Skin epidermis (tissue), 12 donors: ENCODE measurements around the gene HAAO.

Experiments
- H3K27ac ChIP-seq, 21 experiments: fragments of 200-600 bp; sonication (generic) in 11 of 21; one replicate each; pipeline ENCODE4 v1.5.0; 2020; ENCODE audit warnings: mild to moderate bottlenecking in 3 of 21, inconsistent platforms in 2 of 21, moderate library complexity in 2 of 21
- H3K4me3 ChIP-seq, 7 experiments: fragments of 200-600 bp; sonication (generic) in 2 of 7; one replicate each; pipeline ENCODE4 v1.5.0; 2020; ENCODE audit warnings: inconsistent platforms in 2 of 7, mild to moderate bottlenecking in 2 of 7, moderate library complexity in 1 of 7

HAAO gene

DNA sequence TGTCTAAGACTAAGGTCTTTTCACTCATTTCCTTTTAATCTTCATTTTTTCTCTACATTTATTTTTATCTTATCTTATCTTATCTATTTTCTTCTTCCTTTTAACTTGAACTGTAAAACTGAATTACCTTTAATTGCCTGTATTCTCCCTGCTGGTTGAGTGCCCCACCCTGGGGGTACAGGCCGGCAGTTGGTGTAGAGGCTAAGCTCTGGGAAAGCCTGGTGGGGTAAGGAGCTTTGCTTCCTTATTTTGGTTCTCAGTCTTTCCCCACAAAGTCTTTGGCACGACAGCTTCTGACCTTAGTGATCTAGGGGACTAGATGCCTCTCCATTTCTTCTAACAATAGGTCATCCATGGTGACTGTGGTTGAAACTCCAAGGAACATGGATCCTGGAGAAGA, 26.8 kb upstream of the HAAO start:
- no peak overlapping the region for H3K27ac ChIP-seq
- no peak overlapping the region for H3K4me3 ChIP-seq

DNA sequence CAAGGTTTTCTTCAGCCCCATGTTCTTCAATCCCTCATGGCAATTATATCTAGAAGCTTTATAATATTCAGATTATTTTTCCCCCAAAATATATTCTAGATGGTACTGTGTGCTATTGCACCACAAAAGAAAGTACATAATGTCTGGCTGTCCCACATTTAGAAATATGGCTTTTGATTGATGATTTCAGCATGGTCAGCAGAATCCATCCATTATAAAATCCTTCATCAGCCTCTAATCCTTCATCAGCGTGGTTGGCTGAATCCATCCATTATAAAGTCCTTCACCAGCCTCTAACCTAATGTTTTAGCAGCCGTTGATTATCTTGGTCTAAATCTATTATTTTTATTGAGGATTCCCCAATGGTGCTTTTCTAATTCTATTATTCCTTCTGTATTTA, 23.3 kb upstream of the HAAO start:
- Histone ChIP-seq H3K27ac (no peak overlapping the region), H3K4me3 (no peak overlapping the region)

DNA sequence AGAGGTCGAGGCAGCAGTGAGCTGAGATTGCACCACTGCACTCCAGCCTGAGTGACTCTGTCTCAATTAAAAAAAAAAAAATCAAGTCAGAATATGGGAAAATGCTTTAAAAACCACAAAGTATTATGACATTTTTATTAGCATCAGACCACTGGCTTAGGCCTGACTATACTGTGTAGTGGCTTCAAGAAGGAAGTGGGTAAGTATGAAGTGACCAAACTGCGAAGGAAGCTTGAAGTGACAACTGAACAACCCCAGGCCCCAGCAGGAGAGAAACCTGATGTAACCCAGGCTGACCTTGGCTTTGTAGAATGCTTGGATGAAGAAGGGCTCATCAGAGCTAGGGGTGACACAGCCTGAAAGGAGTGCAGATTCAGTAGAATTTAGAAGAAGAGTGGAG, 21.4 kb upstream of the HAAO start:
- Histone ChIP-seq H3K4me3 (no peak overlapping the region), H3K27ac (no peak overlapping the region)

DNA sequence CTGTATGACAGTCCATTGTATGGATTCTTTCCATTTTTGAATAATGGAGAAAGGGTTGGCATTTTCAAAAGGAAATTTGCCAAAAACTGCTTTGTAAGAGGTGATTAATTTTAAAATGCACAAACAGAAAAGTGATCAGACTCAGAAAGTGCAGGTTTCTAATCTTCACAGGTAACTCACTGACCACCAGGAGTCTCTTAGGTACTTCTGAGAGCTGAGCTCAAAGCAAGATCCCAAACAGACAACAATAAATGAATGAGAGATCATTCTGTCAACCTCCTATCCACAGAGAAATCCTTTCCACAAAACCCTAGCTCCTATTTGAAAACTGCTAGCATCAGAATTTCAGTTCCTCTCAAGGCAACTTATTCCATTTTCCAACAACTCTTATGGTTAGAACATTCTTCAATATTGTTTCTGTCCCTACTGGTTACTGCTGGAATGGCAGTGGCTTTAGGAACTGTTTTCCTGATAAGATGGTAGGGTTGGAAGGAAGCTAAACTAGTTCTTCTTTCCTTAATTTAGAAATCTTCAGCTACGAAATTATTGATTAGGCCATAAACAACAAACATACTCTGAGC, 20.6 kb upstream of the HAAO start:
- H3K4me3 ChIP-seq, result no peak overlapping the region
- no peak overlapping the region for H3K27ac ChIP-seq

DNA sequence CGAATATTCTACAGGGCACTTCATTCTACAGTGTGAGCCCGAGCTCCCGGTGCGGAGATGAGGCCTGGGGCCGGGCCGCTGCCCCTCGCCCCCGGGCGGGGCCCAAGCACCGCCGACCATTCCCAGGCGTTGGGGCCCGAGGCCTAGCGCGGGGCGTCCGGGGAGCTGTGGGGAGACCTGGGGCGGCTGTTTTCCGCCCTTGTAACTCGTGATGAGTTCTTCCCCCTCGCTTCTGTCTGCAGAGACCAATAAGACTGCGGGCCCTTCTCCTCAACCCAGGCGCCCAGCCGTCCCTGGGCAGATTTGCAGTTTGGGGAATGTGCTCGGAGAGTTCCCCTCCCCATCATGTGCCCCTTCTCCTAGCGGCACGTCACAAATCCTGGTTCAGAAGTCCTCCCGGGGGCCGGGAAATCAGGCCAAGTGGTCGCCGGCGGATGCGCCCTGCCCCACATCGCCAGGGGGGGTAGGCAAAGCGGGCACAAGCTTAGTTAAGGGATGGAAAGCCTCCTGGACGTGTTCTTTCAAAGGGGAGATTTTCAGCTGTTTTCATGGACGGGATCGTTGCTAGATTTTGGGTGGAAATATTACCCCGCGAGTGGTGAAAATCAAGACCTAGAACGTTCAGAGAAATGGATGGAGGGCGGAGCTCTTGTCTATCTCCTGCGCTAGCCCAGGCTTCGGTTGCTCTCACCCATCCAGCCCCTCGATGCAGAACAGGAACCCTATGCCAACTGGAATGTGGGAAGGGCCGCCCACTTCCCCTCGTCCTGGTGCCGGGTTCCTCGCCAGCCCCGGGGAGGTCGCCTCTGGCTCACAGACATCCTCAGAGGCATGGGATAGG, 18.8 kb upstream of the HAAO start:
- H3K27ac ChIP-seq, result peak overlapping the region; percentile 92 to 100 (median 97)
- peak overlapping the region; percentile 33 to 69 (median 37) for H3K4me3 ChIP-seq

DNA sequence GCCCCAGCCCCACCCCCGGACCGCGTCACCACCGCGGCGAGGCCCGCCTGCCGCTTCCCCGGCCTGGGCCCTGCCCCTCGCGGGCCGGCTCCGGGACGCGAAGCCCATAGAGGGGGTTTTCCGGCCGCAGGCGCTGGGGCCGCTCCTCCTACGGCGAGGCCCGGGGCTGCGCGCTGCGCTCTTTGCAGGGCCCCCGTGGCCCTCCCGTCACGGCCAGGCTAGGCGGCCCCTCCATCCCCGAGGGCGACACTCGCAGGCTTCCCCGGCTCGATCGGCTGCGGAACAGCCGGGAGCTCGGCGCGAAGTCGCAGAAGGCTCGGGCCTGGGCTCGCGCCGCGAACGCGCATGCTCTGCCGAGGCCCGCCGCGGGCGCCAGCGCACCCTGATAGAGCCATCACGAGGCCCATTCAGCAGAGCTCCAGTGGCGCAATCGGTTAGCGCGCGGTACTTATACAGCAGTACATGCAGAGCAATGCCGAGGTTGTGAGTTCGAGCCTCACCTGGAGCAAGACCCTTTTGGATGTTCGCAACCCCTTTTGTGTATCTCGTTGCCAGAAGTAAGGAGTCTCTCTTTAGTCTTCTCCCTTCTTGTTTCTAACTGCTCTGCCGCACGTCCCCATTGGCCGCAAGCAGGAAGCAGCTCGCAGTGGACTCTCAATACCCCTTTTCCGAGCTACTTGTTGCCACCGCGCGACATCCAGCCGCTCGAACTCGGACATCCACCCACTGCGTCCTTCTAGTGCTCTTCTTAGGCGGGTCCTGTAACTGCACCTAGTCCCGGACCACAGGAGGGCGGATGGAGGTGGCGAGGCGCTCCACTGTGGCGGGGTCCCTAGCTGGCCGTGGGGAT, 18.0 kb upstream of the HAAO start:
- peak overlapping the region; percentile 33 to 69 (median 37) for H3K4me3 ChIP-seq
- peak overlapping the region; percentile 92 to 100 (median 97) for H3K27ac ChIP-seq

DNA sequence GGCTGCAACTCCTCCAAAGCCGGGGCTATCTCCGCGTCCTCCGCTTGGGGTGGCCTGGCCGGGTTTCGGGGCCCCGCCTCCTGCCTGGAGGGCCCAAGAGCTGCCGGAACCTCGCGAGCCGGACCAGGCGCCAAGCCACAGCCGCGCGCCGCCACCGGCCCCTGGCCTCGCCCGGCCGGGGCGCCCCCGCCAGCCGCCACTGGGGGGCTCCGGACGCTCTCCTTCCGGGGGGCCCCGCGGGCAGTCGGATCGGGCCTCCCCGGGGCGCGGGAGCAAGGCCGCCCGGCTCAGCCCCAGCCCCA, 17.4 kb upstream of the HAAO start:
- peak overlapping the region; percentile 33 to 69 (median 37) for H3K4me3 ChIP-seq
- peak overlapping the region; percentile 83 to 100 (median 97) for H3K27ac ChIP-seq

DNA sequence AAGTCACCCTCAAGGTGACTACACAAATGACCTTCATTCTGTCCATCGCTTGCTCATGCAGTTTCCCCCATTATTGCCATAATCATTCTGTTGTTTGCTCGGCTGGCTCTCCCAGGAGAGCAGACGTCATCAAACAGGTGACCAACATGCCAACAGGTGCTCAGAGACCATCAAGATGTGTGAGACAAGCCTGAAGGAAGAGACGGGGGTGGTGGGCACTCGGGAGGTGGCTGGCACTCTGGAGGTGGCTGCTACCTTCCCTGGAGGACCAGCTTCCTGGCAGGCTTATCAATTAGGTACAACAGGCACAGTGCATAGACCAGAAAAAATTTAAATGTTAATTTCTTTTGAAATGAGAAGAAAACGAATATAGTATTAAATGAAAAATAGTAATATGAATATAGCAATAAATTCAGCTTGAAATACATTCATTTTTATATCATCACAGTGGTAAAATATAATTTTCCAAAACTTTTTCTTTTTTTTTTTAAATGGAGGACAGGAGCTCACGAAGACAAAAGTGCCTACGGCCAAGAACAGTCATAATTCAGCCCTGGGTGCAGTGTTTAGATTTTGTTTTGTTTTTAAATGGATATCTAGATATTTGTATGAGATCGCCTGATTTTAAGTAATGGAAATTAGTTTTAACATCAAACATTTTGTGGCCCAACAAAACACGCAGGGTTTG, 16.9 kb upstream of the HAAO start:
- peak overlapping the region in 20 of 21 experiments; percentile 92 to 100 (median 98) for H3K27ac ChIP-seq
- peak overlapping the region; percentile 33 to 69 (median 37) for H3K4me3 ChIP-seq

DNA sequence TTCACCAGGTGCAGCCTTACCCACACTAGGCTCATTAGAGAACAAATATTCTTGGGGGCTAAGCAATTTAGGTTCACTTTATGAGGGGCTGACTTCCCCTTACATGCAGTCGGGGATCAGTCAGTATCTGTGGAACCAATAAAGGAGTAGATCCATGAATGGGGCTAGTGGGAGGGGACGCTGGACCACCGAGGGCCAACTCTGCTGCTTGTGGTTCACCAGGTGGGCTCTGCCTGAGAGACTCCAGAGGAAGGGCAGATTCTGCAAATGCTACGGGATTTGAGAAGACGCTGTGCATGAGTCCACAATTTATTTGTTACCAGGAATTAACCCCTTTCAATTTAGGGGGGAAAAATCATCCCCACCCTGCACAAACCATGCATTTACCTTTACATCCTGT, 15.9 kb upstream of the HAAO start:
- H3K4me3 ChIP-seq, result no peak overlapping the region
- peak overlapping the region in 1 of 21 experiments; percentile 96 for H3K27ac ChIP-seq

DNA sequence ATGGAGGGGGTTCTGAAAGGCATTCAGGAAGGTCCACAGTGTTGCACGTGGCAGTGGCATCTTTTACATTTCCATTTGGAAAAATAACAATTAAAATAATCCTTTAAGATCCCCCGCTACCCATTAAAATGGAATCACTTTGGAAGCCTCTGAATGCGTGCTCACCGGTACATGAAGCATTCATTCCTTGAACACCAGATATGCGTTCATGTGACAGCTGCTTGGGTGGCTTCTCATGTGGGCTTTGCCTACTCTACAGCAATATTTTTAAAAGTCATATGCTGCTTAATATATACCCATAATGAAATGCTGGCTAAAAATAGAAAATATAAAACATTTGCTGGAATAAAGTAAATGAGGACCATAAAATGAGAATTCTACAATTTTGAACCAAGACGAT, 14.4 kb upstream of the HAAO start:
- Histone ChIP-seq H3K27ac (no peak overlapping the region), H3K4me3 (no peak overlapping the region)

DNA sequence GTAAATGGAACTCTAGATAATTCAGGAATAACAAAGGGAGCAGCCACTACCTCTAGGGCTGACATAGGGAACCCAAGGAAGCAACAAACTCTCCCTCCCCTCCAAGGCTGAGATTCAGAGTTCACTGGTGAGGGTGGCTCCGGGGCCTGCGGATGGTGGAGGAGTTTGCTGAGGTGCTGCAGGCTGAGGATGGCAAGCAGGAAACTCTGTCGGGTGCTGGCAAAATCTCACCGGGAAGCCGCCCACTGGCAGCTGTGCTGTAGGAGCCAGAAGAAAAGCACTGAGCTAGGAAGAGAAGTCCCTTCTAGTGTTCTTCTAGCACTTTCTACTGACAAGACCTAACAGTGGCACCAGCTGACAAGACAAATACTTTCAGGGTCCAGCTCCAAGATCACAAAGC, 12.5 kb upstream of the HAAO start:
- no peak overlapping the region for H3K4me3 ChIP-seq
- no peak overlapping the region for H3K27ac ChIP-seq

DNA sequence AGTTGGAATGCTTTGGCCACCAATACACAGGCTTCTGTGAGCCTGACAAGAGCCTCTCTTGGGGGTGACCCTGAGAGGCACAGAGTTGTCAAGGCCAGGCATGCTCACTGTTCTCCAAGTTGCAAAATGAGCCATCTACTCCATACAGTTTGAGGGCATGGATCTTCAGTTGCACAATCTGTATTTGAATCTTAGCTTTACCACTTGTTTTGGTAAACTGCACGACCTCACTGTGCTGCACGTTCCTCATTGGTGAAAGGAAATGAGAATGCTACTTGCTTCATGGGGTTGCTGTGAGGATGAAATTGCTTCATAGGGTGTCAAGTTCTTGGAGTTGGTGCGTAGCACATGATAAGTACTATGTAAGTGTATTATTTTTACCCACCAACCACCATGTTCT, 12.0 kb upstream of the HAAO start:
- no peak overlapping the region for H3K27ac ChIP-seq
- H3K4me3 ChIP-seq, result no peak overlapping the region

DNA sequence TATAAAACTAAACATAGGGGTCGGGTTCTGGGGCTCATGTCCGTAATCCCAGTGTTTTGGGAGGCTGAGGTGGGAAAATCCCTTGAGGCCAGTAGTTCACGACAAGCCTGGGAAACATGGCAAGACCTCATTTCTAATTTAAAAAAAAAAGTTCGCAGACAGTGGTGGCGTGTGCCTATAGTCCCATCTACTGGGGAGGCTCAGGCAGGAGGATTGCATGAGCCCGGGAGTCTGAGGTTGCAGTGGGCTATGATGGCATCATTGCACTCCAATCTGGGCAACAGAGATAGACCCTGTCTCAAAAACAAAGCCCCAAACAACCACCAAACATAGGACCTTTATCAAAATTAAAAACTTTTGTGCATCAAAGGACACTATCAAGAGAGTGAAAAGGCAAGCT, 9.8 kb upstream of the HAAO start:
- H3K4me3 ChIP-seq, result no peak overlapping the region
- no peak overlapping the region for H3K27ac ChIP-seq

DNA sequence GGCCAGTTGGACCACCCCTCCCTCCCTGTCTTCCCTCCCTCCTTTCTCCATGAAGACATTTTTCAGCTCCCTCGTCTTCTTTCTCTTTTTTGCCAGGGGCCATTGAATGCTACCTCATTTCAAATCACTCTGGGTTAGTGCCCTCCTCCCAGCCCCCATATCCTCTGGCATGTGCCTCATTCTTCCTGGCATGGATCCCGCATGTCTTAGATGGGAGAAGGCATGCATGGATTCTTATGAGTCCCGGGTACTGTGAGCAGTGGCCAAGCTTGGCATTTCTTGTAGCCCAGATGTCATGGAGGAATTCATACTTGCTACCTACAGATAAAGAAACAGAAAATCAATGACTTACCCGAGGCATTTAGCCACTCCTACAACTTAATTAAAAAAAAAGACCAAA, 9.0 kb upstream of the HAAO start:
- H3K27ac ChIP-seq, result no peak overlapping the region
- no peak overlapping the region for H3K4me3 ChIP-seq

DNA sequence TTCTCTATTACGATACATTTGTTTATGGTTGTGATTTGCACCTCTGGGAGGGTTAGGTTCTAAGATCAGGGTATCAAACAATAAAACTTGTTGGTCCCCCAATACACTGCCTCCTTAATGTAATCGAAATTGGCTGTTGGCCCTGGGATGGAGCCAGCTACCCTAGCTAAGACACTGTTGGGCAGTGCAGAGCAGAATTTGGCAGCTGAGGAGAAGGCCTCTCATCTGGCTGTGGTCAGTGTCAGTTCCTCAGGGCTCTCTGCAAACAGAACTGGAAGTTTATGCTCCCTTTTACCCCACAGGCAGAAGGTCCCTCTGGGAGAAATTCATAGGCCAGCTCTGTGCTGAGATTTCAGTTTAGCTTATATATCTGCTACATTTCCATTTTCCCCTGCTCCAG, 8.6 kb upstream of the HAAO start:
- H3K4me3 ChIP-seq, result no peak overlapping the region
- H3K27ac ChIP-seq, result no peak overlapping the region

DNA sequence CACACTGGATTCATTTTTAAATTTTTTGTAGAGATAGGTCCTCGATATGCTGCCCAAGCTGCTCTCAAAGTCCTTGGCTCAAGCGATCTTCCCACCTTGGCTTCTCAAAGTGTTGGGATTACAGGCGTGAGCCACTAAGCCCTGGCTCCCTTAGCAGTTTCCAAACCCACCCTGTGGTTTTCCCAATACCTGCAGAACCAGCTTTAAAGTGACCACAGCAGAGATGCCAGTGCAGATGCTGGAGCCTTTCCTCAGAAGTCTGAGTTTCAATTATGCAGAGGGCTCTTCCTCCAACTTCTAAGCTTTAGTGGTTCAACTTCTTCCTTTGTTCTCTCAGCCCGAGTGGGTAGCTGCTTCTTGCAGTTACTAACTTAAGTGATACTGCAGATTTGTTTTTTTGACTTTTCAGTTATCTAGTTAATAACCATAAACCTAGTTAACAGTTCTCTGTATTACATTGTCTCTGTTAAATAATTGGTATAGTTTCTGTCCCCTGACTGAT, 8.1 kb upstream of the HAAO start:
- H3K27ac ChIP-seq, result no peak overlapping the region
- no peak overlapping the region for H3K4me3 ChIP-seq

DNA sequence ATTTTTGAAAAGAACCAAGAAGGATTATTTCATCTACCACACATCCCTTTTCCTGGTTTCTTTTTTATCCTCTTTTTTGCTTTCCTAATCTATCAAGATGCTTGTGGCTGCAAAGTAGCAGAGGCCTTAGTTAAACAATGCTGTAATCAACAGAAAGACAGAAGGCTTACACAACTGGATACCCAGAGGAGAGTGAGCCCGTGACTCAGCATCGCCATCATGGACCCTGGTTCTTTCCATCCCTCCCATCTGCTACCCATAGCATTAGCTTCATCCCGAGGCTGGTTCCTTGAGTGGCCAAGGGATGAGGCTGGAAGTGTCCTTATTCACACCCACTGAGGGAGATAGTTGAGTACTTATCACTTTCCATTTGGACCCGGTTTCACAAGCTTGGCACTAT, 7.5 kb upstream of the HAAO start:
- Histone ChIP-seq H3K27ac (no peak overlapping the region), H3K4me3 (no peak overlapping the region)

DNA sequence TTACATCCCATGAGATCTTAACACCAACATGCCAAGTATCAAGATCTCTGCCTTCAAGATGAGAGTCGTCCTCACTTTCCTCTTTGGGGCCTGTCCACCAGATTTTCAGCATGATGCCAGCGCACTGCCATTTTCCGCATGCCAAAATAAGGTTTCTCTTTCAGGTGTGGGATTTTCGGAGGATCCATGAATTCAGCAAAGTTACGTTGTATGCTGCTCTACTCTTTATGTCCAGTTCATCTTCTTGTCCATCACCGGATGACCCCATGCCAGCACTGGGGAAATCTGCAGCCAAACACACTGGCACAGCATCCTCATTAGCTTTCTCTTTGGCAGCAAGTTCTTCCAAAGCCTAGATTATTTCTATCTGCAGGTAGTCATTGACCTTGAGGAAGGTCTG, 4.9 kb upstream of the HAAO start:
- H3K27ac ChIP-seq, result no peak overlapping the region
- no peak overlapping the region for H3K4me3 ChIP-seq

DNA sequence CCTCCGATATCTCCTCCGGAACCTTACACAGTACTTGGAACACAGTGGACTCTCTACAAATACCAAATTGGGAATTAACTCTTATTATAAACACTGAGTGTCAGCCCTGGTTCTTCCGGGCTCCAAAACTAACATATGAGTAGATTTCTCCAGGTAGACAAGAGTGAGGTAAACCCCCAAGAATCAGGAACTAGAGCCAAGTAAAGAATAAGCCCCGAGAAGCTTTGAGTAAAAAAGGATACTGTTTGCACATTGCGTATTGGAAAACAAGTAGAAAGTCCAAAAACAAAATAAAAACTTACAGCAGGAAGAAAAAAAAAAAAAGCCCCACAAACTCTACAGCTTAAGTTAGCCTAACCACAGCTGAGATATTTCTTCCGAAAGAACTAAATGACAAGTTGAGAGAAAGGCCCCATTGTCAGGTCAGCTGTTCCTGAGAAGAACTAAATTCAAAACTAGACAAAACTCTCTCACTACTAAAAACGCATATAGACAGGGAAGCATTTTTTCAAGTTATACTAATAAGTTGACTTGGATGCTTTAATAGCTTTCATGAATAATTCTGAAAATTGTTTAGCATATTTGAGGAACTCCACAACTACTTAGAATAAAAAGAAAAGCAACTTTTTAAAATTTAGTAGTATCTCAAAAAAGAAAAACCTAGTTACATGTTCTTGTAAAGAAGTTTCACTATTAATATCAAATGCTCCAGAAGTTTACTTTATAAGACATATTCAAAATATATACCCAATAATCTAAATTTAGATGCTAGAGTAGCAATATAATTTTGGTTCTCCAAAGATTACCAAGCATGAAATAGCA, 4.3 kb upstream of the HAAO start:
- H3K4me3 ChIP-seq, result no peak overlapping the region
- H3K27ac ChIP-seq, result peak overlapping the region in 2 of 21 experiments; percentile 11 to 35
